HEK293T (cell line): ENCODE results near the gene KLK13.

Source experiments
- CTCF ChIA-PET: fragments of 350-600 bp; formaldehyde crosslinking; extraction: SDS; loops from one replicate; lab custom pipeline; 2021; ENCODE audit warnings: antibody characterized with exemption, inconsistent platforms; lab: Yijun Ruan, JAX
- POLR2A ChIA-PET: fragments of 350-600 bp; formaldehyde crosslinking; extraction: SDS; loops from one replicate; lab custom pipeline; 2020; ENCODE audit warnings: antibody characterized with exemption, inconsistent platforms; lab: Yijun Ruan, JAX
- DNase-seq: peaks from one replicate; pipeline ENCODE4 v3.0.0; 2012; ENCODE audit warnings: mixed read lengths; ENCODE audit errors: extremely low spot score
- ARNT ChIP-seq: fragments of 450-650 bp; IDR thresholded peaks from 2 replicates; pipeline ENCODE4 v1.6.1; 2017; ENCODE audit warnings: mild to moderate bottlenecking
- BHLHE40 ChIP-seq: fragments of 450-650 bp; IDR thresholded peaks from 2 replicates; pipeline ENCODE4 v1.6.1; 2016; ENCODE audit warnings: mild to moderate bottlenecking, moderate library complexity, borderline replicate concordance
- CTBP1 ChIP-seq: fragments of 450-650 bp; IDR thresholded peaks from 2 replicates; pipeline ENCODE4 v1.6.1; 2016; ENCODE audit warnings: borderline replicate concordance
- ELF4 ChIP-seq: fragments of 450-650 bp; IDR thresholded peaks from 2 replicates; pipeline ENCODE4 v1.6.1; 2017; ENCODE audit warnings: antibody characterized with exemption
- FOXA1 ChIP-seq: fragments of 450-650 bp; IDR thresholded peaks from 2 replicates; pipeline ENCODE4 v1.6.1; 2016; ENCODE audit warnings: mild to moderate bottlenecking
- FOXK2 ChIP-seq: fragments of 450-650 bp; IDR thresholded peaks from 2 replicates; pipeline ENCODE4 v1.6.1; 2016; ENCODE audit warnings: mild to moderate bottlenecking
- FOXM1 ChIP-seq: fragments of 450-650 bp; IDR thresholded peaks from 2 replicates; pipeline ENCODE4 v1.6.1; 2017; ENCODE audit warnings: mild to moderate bottlenecking, borderline replicate concordance
- HDGF ChIP-seq: fragments of 450-650 bp; IDR thresholded peaks from 2 replicates; pipeline ENCODE4 v1.6.1; 2017; ENCODE audit warnings: antibody characterized with exemption, borderline replicate concordance
- L3MBTL2 ChIP-seq: fragments of 450-650 bp; conservative IDR thresholded peaks from 2 replicates; pipeline ENCODE4 v1.6.1; 2016; ENCODE audit warnings: mild to moderate bottlenecking
- LEF1 ChIP-seq: fragments of 450-650 bp; IDR thresholded peaks from 2 replicates; pipeline ENCODE4 v1.6.1; 2017; ENCODE audit warnings: mild to moderate bottlenecking, borderline replicate concordance
- NFRKB ChIP-seq: fragments of 450-650 bp; IDR thresholded peaks from 2 replicates; pipeline ENCODE4 v1.6.1; 2016; ENCODE audit warnings: mild to moderate bottlenecking, moderate library complexity
- SP1 ChIP-seq: fragments of 450-650 bp; IDR thresholded peaks from 2 replicates; pipeline ENCODE4 v1.6.1; 2017
- SUZ12 ChIP-seq: fragments of 450-650 bp; IDR thresholded peaks from 2 replicates; pipeline ENCODE4 v1.6.1; 2016; ENCODE audit warnings: mild to moderate bottlenecking
- TARDBP ChIP-seq: fragments of 450-650 bp; IDR thresholded peaks from 2 replicates; pipeline ENCODE4 v1.6.1; 2016
- ZNF384 ChIP-seq: fragments of 450-650 bp; IDR thresholded peaks from 2 replicates; pipeline ENCODE4 v1.6.1; 2016
- TF ChIP-seq, protein P1 (sequence below): fragments of 450-650 bp; IDR thresholded peaks from 2 replicates; pipeline ENCODE4 v1.6.1; 2016

Gene KLK13

DNA sequence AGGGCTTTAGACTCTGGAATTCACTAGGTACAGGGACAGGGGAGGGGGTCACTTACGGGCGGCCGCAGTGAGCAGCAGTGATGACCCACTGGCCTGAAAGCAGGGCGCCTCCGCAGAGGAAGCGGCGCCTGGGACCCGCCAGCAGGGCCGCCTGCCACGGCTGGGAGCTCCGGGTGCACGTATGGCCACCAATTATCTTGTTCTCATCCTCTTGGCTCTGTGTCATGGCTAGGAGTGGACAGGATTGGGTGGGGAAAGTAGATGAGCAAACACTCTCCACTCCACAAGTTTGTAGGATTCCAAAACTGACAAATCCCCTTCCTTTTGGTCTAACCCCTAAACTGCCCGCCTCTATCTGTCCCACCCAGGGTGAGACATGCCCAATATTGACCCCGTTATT, 16.6 kb upstream of the KLK13 start:
- DNase-seq: no peak
- ChIA-PET POLR2A (no interaction called here), CTCF (no interaction called here)
- TF ChIP-seq SUZ12 (no peak), HDGF (no peak), ZNF384 (no peak), FOXM1 (no peak), CTBP1 (no peak), SP1 (no peak), FOXA1 (no peak), ELF4 (no peak)
- TF ChIP-seq, protein P1, sequence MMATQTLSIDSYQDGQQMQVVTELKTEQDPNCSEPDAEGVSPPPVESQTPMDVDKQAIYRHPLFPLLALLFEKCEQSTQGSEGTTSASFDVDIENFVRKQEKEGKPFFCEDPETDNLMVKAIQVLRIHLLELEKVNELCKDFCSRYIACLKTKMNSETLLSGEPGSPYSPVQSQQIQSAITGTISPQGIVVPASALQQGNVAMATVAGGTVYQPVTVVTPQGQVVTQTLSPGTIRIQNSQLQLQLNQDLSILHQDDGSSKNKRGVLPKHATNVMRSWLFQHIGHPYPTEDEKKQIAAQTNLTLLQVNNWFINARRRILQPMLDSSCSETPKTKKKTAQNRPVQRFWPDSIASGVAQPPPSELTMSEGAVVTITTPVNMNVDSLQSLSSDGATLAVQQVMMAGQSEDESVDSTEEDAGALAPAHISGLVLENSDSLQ: no peak

DNA sequence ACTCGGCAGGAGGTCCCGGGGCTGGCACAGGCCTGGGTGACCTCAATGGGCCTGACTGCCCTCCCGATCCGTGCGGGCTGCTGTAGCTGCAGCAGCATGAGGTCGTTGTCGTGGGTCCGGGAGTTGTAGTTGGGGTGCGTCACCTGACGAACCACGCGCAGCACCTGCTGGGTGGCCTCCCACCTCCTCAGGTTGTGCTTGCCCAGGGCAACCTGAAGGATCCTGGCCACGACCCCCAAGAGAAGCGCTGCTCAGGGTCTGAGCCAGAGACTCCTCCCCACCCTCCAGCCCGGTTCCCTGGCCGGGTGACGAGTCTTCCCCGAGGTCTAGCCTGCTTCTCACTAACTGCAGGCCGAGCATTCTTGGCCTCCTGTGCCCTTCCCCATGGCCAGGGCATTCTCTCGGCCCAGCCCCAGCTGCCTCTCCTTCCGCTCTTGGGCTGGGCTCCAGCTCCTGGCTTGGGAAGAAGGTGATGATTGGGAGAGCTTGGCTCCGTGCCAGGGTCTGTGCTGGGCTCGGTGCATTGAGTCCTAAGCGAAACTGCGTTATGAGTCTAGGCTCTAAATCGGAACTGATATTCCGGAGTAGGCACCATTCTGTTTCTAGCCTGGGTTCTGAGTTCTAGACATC, 14.7 kb upstream of the KLK13 start:
- POLR2A ChIA-PET: no interaction called here
- TF ChIP-seq FOXK2: no peak
- no peak for TF ChIP-seq ELF4
- no peak for TF ChIP-seq BHLHE40
- TF ChIP-seq SP1: no peak
- no peak for TF ChIP-seq FOXA1
- TF ChIP-seq ZNF384: no peak
- no peak for TF ChIP-seq CTBP1
- TF ChIP-seq LEF1: no peak
- no peak for DNase-seq
- CTCF ChIA-PET: no interaction called here

DNA sequence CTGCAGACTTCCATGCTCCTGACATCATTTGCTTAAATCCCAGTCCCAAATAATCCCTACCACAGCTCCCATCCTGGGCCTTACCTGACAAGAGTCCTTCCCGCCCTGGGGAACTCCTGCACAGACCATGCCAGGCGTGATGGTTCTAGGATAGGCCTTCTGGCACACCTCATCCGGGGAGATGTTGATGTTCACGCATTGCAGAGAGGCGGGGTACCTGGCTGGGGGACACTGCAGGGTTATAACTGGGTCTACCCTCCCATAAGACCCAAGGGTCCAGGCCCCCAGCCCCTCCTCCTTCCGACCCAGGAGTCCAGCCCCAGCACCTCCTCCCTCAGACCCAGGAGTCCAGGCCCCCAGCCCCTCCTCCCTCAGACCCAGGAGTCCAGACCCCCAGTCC, 13.8 kb upstream of the KLK13 start:
- no peak for TF ChIP-seq NFRKB
- no peak for TF ChIP-seq BHLHE40
- no peak for TF ChIP-seq TARDBP
- no peak for TF ChIP-seq ARNT
- no peak for TF ChIP-seq L3MBTL2
- TF ChIP-seq ZNF384: no peak
- no peak for TF ChIP-seq SUZ12
- TF ChIP-seq SP1: no peak
- TF ChIP-seq, protein P1: no peak
- TF ChIP-seq FOXM1: no peak
- TF ChIP-seq CTBP1: no peak
- no peak for TF ChIP-seq FOXA1
- no peak for TF ChIP-seq HDGF
- no peak for TF ChIP-seq LEF1
- TF ChIP-seq ELF4: no peak
- TF ChIP-seq FOXK2: no peak
- POLR2A ChIA-PET: no interaction called here
- CTCF ChIA-PET: no interaction called here
- DNase-seq: no peak

DNA sequence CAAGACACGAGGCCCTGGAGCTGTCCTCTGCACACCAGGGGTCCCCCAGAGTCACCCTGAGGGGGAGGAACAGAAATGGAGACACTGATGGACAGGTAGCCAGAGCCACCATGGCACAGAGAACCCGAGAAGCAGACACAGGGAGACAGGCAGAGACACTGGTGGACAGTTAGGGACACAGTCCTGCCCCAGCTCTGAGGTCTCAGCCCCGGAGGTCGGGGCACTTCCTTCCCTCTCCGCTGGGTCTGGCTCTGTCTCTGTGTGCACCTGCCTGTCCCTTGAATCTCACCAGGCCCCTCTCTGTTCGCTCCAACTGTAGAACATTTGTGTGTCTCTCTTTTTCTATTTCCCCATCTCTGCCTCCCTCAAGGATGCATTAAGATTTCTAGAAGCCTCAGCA, 13.2 kb upstream of the KLK13 start:
- no peak for TF ChIP-seq ELF4
- no peak for TF ChIP-seq NFRKB
- no peak for TF ChIP-seq ARNT
- TF ChIP-seq FOXK2: no peak
- TF ChIP-seq BHLHE40: no peak
- TF ChIP-seq SP1: no peak
- TF ChIP-seq HDGF: no peak
- TF ChIP-seq FOXA1: no peak
- no peak for TF ChIP-seq LEF1
- TF ChIP-seq TARDBP: no peak
- POLR2A ChIA-PET: no interaction called here
- no peak for DNase-seq
- CTCF ChIA-PET: no interaction called here

DNA sequence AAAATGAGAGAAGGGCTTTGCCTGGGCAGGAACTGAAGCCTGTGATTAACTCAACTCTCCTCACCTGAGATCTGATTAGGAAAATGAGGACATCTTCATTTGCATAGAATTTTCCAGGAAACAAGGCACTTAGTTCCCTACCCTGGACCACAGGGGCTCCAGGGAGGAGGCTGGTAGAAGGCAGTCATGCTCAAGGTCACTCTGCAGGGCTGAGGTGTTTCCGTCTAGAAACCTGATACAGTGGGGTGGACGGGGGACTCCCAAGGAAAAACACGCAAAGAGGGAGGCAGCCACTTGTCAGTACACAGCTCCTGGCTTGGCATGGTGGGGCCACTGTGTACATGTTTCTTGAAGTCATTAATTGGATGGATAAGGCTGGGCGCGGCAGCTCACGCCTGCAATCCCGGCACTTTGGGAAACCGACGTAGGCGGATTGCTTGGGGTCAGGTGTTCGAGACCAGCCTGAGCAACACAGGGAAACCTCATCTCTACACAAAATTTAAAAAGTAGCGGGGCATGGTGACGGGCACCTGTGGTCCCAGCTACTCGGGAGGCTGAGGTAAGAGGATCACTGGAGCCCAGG, 11.8 kb upstream of the KLK13 start:
- CTCF ChIA-PET: no interaction called here
- TF ChIP-seq CTBP1: no peak
- TF ChIP-seq ZNF384: no peak
- no peak for TF ChIP-seq FOXA1
- TF ChIP-seq HDGF: no peak
- TF ChIP-seq LEF1: no peak
- no peak for TF ChIP-seq FOXM1
- TF ChIP-seq SP1: no peak
- no peak for TF ChIP-seq ARNT
- no peak for TF ChIP-seq FOXK2
- no peak for TF ChIP-seq NFRKB
- no peak for TF ChIP-seq ELF4
- no peak for TF ChIP-seq L3MBTL2
- TF ChIP-seq, protein P1: no peak
- no peak for TF ChIP-seq BHLHE40
- TF ChIP-seq SUZ12: no peak
- no peak for TF ChIP-seq TARDBP
- DNase-seq: no peak
- POLR2A ChIA-PET: no interaction called here

DNA sequence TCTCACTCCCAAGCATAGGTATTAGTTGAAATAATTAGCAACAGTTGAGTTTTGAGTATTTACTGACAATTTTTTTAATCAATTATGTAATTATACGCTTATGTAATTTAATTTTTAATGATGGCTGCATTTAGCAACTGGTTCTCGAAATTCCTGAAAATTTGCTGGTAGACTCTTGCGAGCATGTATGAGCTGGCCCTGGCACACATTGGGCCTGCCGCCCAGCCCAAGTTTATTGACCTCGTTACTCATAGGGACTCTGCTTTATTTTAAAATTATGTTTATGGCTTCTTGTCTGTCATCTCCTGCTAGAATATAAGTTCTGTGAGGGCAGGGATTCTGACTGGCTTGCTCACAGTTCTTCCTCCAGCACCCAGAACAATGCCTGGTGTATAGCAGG, 11.1 kb upstream of the KLK13 start:
- TF ChIP-seq, protein P1: no peak
- TF ChIP-seq CTBP1 (no peak), HDGF (no peak)
- POLR2A ChIA-PET: no interaction called here

More for the DNA sequence above, 11.1 kb upstream of the KLK13 start:
- CTCF ChIA-PET: no interaction called here
- DNase-seq: no peak
